Adrenal gland (tissue), 12 donors: ENCODE data around the gene ROBO2. TPM values are rescaled to one million over a fixed set of nuclear protein-coding genes. Genes with fewer than 3 reads are reported as not detected.

Source experiments
- DNase-seq, 7 donors: peaks; one replicate each; pipeline ENCODE4 v3.0.0-alpha.2; 2019 to 2020
- H3K27ac ChIP-seq, 5 donors: fragments of 200-600 bp; sonication (generic) in 4 of 5; 1 replicate in 3 of 5; 2 replicates in 2 of 5; pipeline versions ENCODE4 v1.5.1 to v1.8.0; 2016 to 2020; ENCODE audit warnings: mild to moderate bottlenecking in 1 of 5
- H3K27me3 ChIP-seq: fragments of 200-600 bp; 2 replicates; pipeline ENCODE4 v1.8.0; 2021
- H3K36me3 ChIP-seq, 2 donors: fragments of 200-600 bp; replicated peaks in 1 of 2; 1 replicate in 1 of 2; 2 replicates in 1 of 2; pipeline versions ENCODE4 v1.5.1 to v1.8.0; 2018 to 2022
- H3K4me1 ChIP-seq, 2 donors: fragments of 200-600 bp; replicated peaks in 1 of 2; 1 replicate in 1 of 2; 2 replicates in 1 of 2; pipeline versions ENCODE4 v1.5.1 to v1.8.0; 2018 to 2021
- H3K4me3 ChIP-seq, 4 donors: fragments of 200-600 bp; sonication (generic) in 3 of 4; one replicate each; pipeline ENCODE4 v1.5.1; 2016 to 2018
- H3K9me3 ChIP-seq, 3 donors: fragments of 200-600 bp; sonication (generic) in 1 of 3; replicated peaks in 1 of 3; 1 replicate in 2 of 3; 2 replicates in 1 of 3; pipeline versions ENCODE4 v1.5.1 to v1.8.0; 2016 to 2021
- POLR2A ChIP-seq, 2 donors: fragments of 450-650 bp; IDR thresholded peaks; one replicate each; pipeline ENCODE4 v1.6.1; 2017; ENCODE audit warnings: antibody characterized with exemption in 2 of 2, mild to moderate bottlenecking in 2 of 2, moderate library complexity in 1 of 2
- WGBS, 4 donors: extraction: QIAGEN DNeasy Blood & Tissue Kit in 2 of 4; methylation state at CpG; one replicate each; pipeline versions ENCODE4 v1.1.5 to v1.1.7; 2013 to 2017; 5-methylcytosine and 5-hydroxymethylcytosine counted together
- intact Hi-C, 2 donors: fragments of 100-400 bp; cut with DNase I; formaldehyde crosslinking; loops; one replicate each; pipeline versions ENCODE4 v1.14.1 to v1.15.0; 2022 to 2023
- polyA plus RNA-seq, 3 donors: library from polyadenylated mRNA; stranded (reverse); fragments of 200-250 nt in 2 of 3; fragments of 350-450 nt in 1 of 3; fragmentation: Illumina TruSeq in 1 of 3; extraction: RNeasy Lipid Tissue Mini Kit (QIAGEN cat#74804) in 1 of 3; gene quantifications; one replicate each; pipeline ENCODE4 v1.2.3, GENCODE V29; 2013 to 2014
- total RNA-seq, 9 donors: library from RNA; depleted of rRNA in 4 of 9; stranded (reverse); fragments of >200 nt in 4 of 9; fragments of 120-200 nt in 1 of 9; fragmentation: NEBNext Ultra II Directional in 1 of 9; extraction: Animal tissue kit (Norgen Biotek cat#: 25700) in 1 of 9; gene quantifications; one replicate each; pipeline versions ENCODE4 v1.1.0 to v1.2.4, GENCODE V29; 2013 to 2023
- TF ChIP-seq, protein P1 (sequence below), 6 experiments: fragments of 450-650 bp in 4 of 6; fragments of 200-600 bp in 2 of 6; sonication (generic) in 1 of 6; IDR thresholded peaks; 1 replicate in 5 of 6; 2 replicates in 1 of 6; pipeline versions ENCODE4 v1.5.1 to v1.8.0; 2016 to 2021; ENCODE audit warnings: antibody characterized with exemption in 6 of 6, mild to moderate bottlenecking in 2 of 6, moderate library complexity in 1 of 6
- donor health status: healthy with polysubstance abuse.
- donor health status: Bipolar disorder and iron deficiency.
- donor health status: DM: yes; HTN: yes; CAD: no.
- donor health status: DM: no; HTN: no; CAD: no.
- donor health status: DM: no; HTN: no; CAD: no.
- donor health status: DM: yes; HTN: yes; CAD: no.

ROBO2 gene
- total and polyA plus RNA-seq, 12 donors, result 0.30 to 9.9 (median 2.5) TPM; not detected in 1

DNA sequence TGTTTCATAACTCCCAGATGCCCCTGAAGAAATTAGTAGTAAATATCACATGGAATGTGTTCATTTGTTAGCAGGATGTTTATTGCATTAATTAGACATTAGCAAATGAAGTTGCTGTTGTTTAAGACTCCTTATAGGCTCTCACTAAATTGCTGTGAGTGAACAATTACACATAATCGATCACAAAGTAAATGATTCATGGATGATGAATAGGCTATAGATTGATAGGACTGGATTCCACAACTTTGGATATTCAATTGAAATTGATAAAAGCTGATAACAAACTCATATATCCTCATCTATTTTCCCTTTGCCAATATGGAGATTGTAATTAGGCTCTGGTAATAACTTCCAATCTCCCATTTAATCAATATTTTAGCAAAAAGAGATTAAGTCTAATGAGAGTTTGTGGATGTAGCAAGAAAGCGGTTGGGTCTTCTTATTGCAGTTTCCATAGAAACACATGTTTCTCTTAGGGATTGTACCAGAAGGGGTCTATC is 555.5 kb downstream of the ROBO2 start:
- no peak overlapping the region for H3K4me3 ChIP-seq
- no peaks in the 10 kb centered on the region for H3K4me1 ChIP-seq
- intact Hi-C loops, result no loop called here
- H3K9me3 ChIP-seq, result no peaks in the 10 kb centered on the region
- DNase-seq, result no peak
- H3K36me3 ChIP-seq, result no peaks in the 10 kb centered on the region
- WGBS, 4 donors, result 84 to 96% (median 92%) methylated on average over 2 of the region's 2 CpGs
- H3K27me3 ChIP-seq, result no peaks in the 10 kb centered on the region
- no peak overlapping the region for H3K27ac ChIP-seq
- no peak for TF ChIP-seq POLR2A (IDR thresholded peaks at IDR 0.05)
- TF ChIP-seq, protein P1, sequence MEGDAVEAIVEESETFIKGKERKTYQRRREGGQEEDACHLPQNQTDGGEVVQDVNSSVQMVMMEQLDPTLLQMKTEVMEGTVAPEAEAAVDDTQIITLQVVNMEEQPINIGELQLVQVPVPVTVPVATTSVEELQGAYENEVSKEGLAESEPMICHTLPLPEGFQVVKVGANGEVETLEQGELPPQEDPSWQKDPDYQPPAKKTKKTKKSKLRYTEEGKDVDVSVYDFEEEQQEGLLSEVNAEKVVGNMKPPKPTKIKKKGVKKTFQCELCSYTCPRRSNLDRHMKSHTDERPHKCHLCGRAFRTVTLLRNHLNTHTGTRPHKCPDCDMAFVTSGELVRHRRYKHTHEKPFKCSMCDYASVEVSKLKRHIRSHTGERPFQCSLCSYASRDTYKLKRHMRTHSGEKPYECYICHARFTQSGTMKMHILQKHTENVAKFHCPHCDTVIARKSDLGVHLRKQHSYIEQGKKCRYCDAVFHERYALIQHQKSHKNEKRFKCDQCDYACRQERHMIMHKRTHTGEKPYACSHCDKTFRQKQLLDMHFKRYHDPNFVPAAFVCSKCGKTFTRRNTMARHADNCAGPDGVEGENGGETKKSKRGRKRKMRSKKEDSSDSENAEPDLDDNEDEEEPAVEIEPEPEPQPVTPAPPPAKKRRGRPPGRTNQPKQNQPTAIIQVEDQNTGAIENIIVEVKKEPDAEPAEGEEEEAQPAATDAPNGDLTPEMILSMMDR (IDR thresholded peaks at IDR 0.05), result no peak

DNA sequence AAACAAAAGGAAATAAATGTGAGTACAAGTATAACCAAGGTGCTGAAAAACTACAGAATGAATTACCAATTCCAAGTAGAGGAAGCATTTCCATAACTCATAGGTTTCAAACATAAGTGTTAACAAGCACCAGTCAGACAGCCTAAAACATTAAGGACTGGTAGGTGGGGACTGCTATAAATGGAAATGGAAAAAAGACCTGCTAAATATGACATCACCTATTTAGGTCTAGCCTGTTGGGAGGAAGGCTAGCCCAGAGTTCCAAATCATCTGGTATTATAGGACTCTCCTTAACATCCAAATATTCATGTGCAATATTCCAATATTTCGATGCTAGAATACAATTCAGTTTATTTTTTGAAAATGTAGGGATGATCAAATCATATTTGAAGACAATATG is 560.0 kb downstream of the ROBO2 start:
- H3K9me3 ChIP-seq, result no peaks in the 10 kb centered on the region
- H3K27me3 ChIP-seq, result no peaks in the 10 kb centered on the region
- H3K4me1 ChIP-seq, result no peaks in the 10 kb centered on the region
- H3K27ac ChIP-seq, result no peak overlapping the region
- 74 to 94% (median 82%) methylated on average over 1 of the region's 1 CpG for WGBS, 4 donors
- intact Hi-C loops, result no loop called here
- H3K4me3 ChIP-seq, result no peak overlapping the region
- DNase-seq, result no peak
- H3K36me3 ChIP-seq, result no peaks in the 10 kb centered on the region
- TF ChIP-seq, protein P1 (IDR thresholded peaks at IDR 0.05), result no peak
- no peak for TF ChIP-seq POLR2A (IDR thresholded peaks at IDR 0.05)

DNA sequence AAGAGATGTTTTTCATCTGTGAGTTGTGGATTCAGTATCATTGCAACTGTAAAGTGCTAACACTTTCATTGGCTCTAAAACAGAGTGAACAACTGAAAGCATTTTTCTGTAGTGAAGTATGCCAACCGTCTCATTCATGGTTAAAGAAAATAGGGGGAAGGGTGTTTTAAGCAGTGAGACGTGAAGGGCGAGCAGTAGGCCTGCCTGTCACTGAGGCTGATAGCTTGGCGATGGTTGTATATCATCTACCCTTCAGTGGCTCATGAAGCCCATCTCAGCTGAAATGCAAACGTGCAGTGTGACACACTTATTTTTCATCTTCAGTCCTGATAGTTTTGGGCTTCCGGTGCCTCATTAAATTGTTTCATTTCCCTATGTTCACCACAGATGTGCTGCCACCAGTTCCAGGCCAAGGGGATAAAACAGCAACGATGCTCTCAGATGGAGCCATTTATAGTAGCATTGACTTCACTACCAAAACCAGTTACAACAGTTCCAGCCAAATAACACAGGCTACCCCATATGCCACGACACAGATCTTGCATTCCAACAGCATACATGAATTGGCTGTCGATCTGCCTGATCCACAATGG is 562.0 kb downstream of the ROBO2 start:
- no peak for TF ChIP-seq POLR2A (IDR thresholded peaks at IDR 0.05)
- TF ChIP-seq, protein P1 (IDR thresholded peaks at IDR 0.05), result no peak
- intact Hi-C loops, result no loop called here
- H3K36me3 ChIP-seq, result no peaks in the 10 kb centered on the region
- no peak overlapping the region for H3K27ac ChIP-seq
- H3K4me3 ChIP-seq, result no peak overlapping the region
- no peaks in the 10 kb centered on the region for H3K27me3 ChIP-seq
- H3K9me3 ChIP-seq, result no peaks in the 10 kb centered on the region
- no peak for DNase-seq
- no peaks in the 10 kb centered on the region for H3K4me1 ChIP-seq
- 86 to 90% (median 88%) methylated on average over 9 of the region's 9 CpGs for whole genome bisulfite sequencing, 4 donors

DNA sequence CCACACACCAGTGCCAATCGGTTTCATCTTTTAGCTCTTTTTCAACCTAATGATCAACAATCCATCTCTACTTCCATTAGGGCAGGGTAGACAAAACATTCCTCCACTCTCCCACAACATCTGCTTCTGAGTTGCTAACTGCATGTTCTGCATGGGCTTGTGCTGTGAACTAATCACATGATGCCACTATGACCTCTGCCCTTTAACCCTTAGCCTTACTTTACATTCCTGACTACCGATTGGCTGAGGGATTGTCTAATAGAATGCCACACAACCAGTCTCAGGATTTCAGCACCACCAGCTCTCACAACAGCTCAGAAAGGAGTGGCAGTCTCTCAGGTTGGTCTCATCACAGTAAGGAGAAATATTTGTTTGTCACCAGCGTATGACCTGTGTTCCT is 562.8 kb downstream of the ROBO2 start:
- 82 to 97% (median 88%) methylated on average over 3 of the region's 3 CpGs for WGBS, 4 donors
- DNase-seq, result no peak
- intact Hi-C loops, result no loop called here

More for the DNA sequence above, 562.8 kb downstream of the ROBO2 start:
- Histone ChIP-seq H3K27me3 (no peaks in the 10 kb centered on the region), H3K4me1 (no peaks in the 10 kb centered on the region), H3K4me3 (no peak overlapping the region), H3K9me3 (no peaks in the 10 kb centered on the region), H3K36me3 (no peaks in the 10 kb centered on the region), H3K27ac (no peak overlapping the region)
- no peak for TF ChIP-seq POLR2A (IDR thresholded peaks at IDR 0.05)
- TF ChIP-seq, protein P1 (IDR thresholded peaks at IDR 0.05), result no peak
